Neural progenitor cell (in vitro differentiated cells): Measurements from ENCODE around the gene ATP10D.

Experiments
- CTCF ChIP-seq: fragments of 200-600 bp; sonication (generic); IDR thresholded peaks from 2 replicates; pipeline ENCODE4 v1.5.1; 2017; ENCODE audit warnings: antibody characterized with exemption, mild to moderate bottlenecking
- EZH2phosphoT487 ChIP-seq: fragments of 200-600 bp; sonication (generic); IDR thresholded peaks from 2 replicates; pipeline ENCODE4 v1.6.1; 2017; ENCODE audit warnings: antibody characterized with exemption

- TF ChIP-seq CTCF (no peak), EZH2phosphoT487 (no peak)
These were observed 20.1 kb upstream of the ATP10D start for GRCh38 chr4:47465004-47465403.
